HG03575 (cell line): ENCODE measurements around the gene SLC25A40.
"Not testable (repeated sequence)": the region's sequence is repeated elsewhere in the genome, so short reads cannot be mapped to it uniquely, and the experiment has no call there.

ENCODE experiments used
- ATAC-seq: cut with Tn5 transposase; IDR thresholded peaks from one replicate; pipeline ENCODE4 v1.9.1; 2021; ENCODE audit not compliant: unreplicated experiment, insufficient number of reproducible peaks, low FRiP score; ENCODE audit errors: extremely low read depth

The SLC25A40 gene

DNA sequence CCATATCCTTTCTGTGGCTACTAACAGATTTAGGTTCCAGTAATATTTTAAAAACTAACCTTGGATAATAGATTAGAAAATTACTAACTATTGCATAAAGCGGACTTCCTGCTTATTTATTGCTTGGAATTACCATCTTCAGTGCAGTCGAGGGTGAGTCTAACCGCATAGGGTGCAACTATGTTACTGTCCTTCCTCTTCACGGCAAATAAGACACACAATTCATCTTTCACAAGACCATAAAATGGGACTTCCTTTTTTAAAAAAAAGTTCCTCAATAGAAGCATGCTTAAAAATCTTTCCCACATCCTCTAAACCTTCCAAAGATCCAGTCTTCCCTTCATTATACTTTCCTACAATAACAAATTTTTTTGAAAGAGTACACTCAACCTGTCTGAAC lies 2.1 kb downstream of the SLC25A40 start:
- no peak for ATAC-seq

DNA sequence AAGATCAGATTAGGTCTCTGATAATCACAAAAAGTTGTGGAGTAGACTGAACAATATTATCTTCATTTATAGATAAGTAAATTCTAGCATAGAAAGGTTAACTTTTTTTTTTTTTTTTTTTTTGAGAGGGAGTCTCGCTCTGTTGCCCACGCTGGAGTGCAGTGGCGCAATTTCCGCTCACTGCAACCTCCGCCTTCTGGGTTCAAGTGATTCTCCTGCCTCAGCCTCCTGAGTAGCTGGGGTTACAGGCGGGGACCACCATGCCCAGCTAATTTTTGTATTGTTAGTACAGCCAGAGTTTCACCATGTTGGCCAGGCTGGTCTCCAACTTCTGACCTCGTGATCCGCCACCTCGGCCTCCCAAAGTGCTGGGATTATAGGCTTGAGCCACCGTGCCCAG lies 2.8 kb downstream of the SLC25A40 start:
- ATAC-seq = not testable (repeated sequence)

DNA sequence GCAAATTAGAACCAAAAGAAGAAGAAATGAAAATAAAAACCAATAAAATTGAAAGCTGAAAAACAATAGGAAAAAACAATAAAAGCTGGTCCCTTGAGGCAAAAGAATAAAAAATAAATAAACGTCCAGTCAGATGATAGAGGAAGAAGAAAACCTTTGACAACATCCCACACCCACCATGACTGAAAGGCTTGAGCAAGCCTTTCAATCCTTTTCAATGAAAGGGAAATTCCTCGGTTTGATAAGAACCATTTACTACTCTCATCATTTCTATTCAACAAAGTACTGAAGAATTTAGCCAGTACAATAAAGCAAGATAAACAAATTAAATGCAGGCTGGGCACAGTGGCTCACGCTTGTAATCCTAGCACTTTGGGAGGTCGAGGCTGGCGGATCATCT lies 3.8 kb downstream of the SLC25A40 start:
- ATAC-seq = no peak

DNA sequence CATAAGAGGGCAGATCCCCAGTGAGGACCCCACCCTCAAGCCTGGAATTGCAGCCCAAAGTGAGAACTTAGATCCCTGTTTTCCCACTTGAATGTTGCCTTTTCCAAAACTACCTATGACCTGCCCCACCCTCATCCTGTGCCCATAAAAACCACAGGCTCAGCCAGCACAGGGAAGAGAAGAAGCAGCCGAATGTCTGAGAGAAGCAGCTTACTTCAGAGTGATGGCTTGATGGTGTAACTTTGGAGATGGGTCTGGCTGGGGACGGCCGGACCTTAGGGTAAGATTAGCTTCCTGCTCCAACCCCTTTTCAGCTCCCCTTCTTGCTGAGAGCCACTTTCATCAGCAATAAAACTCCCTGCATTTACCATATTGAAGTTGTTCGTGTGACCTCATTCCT lies 5.7 kb downstream of the SLC25A40 start:
- ATAC-seq = no peak

DNA sequence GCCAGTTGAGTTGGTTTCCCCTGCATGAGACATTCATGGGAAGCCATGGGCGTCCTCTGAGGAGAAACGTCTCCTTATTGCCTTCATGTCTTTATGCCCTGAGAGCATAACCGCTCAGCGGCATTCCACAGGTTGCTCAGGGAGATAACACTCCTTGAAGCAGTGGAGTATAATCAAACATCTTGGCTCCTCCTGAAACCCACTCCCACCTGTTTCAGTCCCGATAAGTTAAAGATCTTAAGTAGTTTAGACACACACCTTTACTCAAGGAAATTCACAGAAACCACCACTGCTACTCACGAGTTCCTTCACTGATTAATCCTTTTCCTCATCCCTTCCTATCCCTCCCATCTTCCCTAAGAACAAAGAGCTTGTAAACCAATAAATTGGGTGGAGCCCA lies 9.6 kb downstream of the SLC25A40 start:
- not testable (repeated sequence) for ATAC-seq

DNA sequence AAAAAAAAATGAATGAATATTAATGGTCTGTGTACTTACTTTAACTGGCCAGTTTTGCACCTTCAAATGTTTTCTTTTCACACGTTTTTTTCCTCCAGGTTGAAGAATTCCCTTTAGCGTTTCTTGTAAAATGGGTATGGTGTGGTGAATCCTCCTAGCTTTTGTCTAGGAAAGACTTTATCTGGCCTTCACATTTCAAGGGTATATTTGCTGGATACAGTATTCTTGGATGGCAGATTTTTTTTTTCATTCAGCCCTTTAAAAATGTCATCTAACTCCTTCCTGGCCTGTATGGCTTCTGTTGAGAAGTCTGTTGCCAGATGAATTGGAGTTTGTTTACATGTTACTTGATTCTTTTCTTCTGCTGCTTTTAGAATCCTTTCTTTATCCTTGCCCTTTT lies 10.1 kb downstream of the SLC25A40 start:
- ATAC-seq = no peak

DNA sequence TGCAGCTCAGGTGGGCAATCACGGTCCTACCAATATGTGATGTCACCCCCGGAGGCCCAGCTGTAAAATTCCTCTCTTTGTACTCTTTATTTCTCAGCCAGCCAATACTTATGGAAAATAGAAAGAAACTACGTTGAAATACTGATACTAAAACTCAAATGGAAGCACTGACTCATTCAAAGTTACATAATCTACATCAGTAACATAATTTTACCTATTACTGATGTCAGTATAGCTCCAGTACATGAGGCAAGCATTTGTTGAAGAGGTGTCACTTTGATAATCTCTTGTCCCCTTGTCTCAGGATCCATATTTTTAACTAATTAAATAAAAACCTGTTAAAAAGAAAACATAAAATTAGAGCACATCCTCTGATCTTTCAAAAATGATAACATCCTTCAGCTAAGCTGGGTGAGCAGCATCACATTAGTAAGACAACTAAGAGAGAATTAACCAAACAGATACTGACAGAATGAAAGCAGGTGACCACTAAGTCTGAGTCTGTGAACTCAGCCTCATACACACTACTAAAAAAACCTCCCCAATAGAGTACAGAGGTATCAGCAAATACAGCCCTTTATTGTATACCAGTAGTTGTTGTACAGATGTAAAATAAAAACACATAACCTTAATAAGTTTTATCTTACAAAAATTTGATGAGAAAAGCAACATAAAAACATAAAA lies 17.6 kb downstream of the SLC25A40 start:
- no peak for ATAC-seq

DNA sequence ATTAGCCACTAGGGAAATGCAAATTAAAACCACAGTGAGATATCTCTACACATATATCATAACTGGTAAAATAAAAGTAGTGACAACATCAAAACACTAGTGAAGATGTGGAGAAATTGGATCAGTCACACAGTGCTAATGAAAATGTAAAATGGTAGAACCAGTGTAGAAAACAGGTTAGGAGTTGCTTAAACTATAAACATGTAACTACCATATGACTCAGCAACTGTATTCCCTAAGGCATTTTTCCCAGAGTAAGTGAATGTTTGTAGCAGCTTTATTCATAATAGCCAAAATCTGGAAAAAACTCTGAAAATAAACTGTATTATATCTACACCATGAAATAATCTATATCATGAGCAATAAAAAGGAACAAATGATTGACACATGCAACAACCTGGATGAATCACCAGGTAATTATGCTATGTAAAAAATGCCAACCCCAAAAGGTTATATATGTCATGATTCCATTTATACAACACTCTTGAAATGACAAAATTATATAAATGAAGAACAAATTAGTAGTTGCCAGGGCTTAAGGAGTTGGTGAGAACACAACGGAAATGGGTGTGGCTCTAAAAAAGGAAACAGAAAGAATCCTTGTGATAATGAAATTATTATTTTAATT lies 22.8 kb downstream of the SLC25A40 start:
- ATAC-seq = no peak

DNA sequence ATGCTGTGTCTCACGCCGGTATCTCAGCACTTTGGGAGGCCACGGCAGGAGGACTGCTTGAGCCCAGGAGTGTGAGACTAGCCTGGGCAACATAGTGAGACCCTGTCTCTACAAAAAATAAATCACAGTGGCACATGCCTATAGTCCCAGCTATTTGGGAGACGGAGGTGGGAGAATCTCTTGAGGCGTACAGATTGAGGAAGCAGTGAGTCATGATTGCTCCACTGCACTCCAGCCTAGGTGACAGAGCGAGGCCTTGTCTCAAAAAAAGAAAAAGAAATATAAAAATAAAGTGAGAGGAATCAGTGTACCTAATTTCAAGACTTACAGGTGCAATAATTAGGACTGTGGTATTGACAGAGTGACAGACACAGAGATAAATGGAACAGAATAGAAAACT lies 23.9 kb downstream of the SLC25A40 start:
- no peak for ATAC-seq

DNA sequence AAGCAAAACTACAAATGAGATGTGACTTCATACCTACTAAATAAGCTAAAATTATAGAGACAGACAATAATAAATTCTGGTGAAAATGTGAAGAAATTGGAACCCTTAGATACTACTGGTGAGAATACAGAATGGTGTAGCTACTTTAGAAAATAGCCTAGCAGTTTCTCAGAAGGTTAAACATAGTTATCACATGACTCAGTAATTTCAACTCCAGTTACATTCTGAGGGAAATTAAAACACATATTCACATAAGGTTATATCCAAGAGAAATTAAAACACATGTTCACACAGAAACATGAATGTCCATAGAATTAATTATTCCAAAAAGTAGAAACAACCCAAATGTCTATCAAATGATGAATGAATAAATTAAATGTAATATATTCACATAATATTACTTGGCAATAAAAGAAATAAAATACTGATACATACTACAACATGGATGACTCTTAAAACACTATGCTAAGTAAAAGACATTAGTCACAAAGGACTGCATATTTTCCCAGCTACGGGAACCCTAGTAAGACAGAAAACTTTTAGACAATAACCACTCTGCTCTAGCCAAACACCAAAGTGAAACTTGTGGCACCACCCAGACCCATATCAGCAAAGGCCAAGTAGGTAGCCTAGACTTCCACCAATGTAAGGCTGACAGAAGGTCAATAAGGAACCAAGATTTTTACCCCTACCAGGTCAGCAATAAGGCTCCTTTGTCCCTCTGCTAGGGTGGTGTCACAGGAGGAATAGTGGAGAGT lies 25.1 kb downstream of the SLC25A40 start:
- ATAC-seq = no peak

DNA sequence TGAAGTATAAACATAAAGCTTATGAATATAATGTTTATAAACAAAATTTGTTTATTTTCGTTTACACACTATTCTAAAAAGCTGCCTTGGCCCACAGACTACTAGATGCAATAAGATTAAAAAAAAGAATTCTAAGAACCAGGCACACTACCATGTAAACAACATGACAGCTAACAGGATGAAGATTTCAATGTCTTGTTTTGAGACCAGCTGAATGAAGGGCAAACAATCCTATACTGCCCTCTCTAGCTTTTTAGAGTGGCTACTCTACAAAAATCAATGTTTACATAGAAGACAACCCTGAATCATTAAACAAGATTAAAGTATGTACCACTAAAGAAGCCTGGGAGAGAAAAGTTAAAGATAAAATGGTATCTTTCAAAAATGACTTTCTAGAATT lies 38.6 kb downstream of the SLC25A40 start:
- ATAC-seq = no peak

- ATAC-seq = no peak
Measured at GRCh38 chr7:87833130-87833529, 43.0 kb downstream of the SLC25A40 start.

- no peak for ATAC-seq
Measured at GRCh38 chr7:87831097-87831496, 45.1 kb downstream of the SLC25A40 start.

DNA sequence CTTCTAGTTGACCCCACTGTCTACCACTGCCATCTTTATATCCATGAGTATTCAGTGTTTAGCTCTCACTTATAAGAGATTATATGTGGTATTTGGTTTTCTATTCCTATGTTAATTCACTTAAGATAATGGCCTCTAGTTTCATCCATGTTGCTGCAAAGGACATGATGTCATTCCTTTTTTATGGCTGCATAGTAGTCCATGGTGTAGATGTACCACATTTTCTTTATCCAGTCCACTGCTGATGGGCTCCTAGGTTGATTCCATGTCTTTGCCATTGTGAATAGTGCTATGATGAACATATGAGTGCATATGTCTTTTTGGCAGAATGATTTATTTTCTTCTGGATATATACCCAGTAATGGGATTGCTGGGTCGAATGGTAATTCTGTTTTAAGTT lies 47.8 kb downstream of the SLC25A40 start:
- not testable (repeated sequence) for ATAC-seq

DNA sequence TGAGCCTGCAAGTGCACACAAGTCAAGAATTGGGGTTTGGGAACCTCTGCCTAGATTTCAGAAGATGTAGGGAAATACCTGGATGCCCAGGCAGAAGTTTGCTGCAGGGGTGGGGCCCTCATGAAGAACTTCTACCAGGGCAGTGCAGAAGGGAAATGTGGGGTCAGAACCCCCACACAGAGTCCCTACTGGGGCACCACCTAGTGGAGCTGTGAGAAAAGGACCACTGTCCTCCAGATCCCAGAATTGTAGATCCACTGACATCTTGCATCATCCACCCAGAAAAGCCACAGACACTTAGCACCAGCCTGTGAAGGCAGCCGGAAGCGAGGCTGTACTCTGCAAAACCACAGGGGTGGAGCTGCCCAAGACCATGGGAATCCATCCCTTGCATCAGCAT lies 50.8 kb downstream of the SLC25A40 start:
- not testable (repeated sequence) for ATAC-seq

DNA sequence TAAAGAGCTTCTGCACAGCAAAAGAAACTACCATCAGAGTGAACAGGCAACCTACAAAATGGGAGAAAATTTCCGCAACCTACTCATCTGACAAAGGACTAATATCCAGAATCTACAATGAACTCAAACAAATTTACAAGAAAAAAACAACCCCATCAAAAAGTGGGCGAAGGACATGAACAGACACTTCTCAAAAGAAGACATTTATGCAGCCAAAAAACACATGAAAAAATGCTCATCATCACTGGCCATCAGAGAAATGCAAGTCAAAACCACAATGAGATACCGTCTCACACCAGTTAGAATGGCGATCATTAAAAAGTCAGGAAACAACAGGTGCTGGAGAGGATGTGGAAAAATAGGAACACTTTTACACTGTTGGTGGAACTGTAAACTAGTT lies 54.1 kb downstream of the SLC25A40 start:
- ATAC-seq = not testable (repeated sequence)

GRCh38 chr7:87818336-87818735 lies 57.8 kb downstream of the SLC25A40 start:
- no peak for ATAC-seq

- no peak for ATAC-seq
Measured at GRCh38 chr7:87816389-87816788, 59.8 kb downstream of the SLC25A40 start.

DNA sequence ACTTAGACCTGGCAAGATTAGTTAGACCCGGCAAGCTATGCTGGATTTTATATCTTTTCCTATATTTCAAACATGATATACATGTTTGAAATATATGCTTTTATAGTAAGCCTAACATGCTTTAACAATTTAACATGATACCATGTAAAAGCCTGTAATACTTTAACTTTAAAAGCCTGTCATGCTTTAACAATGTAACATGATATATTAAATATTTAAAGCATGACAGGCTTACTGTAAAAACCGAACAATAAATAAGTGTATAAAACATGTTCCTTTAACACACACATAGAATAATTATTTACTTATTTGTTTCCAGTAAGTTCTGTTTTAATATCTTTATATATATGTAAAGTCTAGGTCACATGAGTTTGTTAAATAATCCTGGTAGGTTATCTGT lies 65.4 kb downstream of the SLC25A40 start:
- ATAC-seq = no peak

GRCh38 chr7:87810130-87810529 lies 66.0 kb downstream of the SLC25A40 start:
- ATAC-seq = no peak
